IPS-NIHi7 (cell line): Measurements from ENCODE around the gene SRMS.

Experiments
- DNase-seq: peaks from one replicate; pipeline ENCODE4 v3.0.0; 2012; ENCODE audit warnings: mixed read lengths; ENCODE audit errors: extremely low spot score

The SRMS gene

GRCh38 chr20:63547725-63548480 is at the start of gene SRMS:
Gene SRMS (minus strand): TSS chr20:63547749. CDS start chr20:63547463, 286 bp downstream.
- peak; percentile 78 for DNase-seq

GRCh38 chr20:63596423-63596822 is 48.9 kb upstream of the SRMS start:
- DNase-seq = no peak

- DNase-seq = no peak
These were observed 48.0 kb upstream of the SRMS start for GRCh38 chr20:63595416-63596127.

- DNase-seq = no peak
These were observed 46.6 kb upstream of the SRMS start for GRCh38 chr20:63594043-63594561.

GRCh38 chr20:63592661-63593060 is 45.1 kb upstream of the SRMS start:
- no peak for DNase-seq

- DNase-seq = no peak
These were observed 44.3 kb upstream of the SRMS start for GRCh38 chr20:63591786-63592355.

GRCh38 chr20:63591147-63591533 is 43.6 kb upstream of the SRMS start:
- no peak for DNase-seq

- no peak for DNase-seq
These were observed 42.9 kb upstream of the SRMS start for GRCh38 chr20:63590218-63591146.

GRCh38 chr20:63589261-63590217 is 42.0 kb upstream of the SRMS start:
- DNase-seq = no peak

GRCh38 chr20:63588641-63589041 is 41.1 kb upstream of the SRMS start:
- no peak for DNase-seq

GRCh38 chr20:63587776-63588591 is 40.4 kb upstream of the SRMS start:
- DNase-seq = no peak

- no peak for DNase-seq
These were observed 39.7 kb upstream of the SRMS start for GRCh38 chr20:63587256-63587655.

GRCh38 chr20:63586797-63587196 is 39.2 kb upstream of the SRMS start:
- no peak for DNase-seq

- DNase-seq = no peak
These were observed 38.3 kb upstream of the SRMS start for GRCh38 chr20:63585616-63586565.

- no peak for DNase-seq
These were observed 35.0 kb upstream of the SRMS start for GRCh38 chr20:63582382-63583063.

GRCh38 chr20:63580796-63581461 is 33.4 kb upstream of the SRMS start:
- peak; percentile 69 for DNase-seq

GRCh38 chr20:63579017-63579694 is 31.6 kb upstream of the SRMS start:
- DNase-seq = no peak
